HCT116 (cell line): ENCODE results near the gene CNGA1. TPM values are rescaled to one million over a fixed set of nuclear protein-coding genes. Genes with fewer than 3 reads are reported as not detected.

Source experiments
- ATAC-seq: fragments of 200-7000 bp; cut with Tn5 transposase; 2 replicates; pipeline ENCODE4 v1.9.1; 2020; ENCODE audit warnings: mild to moderate bottlenecking, moderate library complexity
- BruUV-seq: library from RNA; stranded (reverse); fragments of 400-500 nt; replicated peaks from 2 replicates; lab custom pipeline; 2021; lab: Mats Ljungman, UMichigan
- CTCF ChIA-PET: fragments of 300-600 bp; sonication (Branson Sonifier 250); formaldehyde crosslinking; loops from one replicate; lab custom pipeline; 2021; ENCODE audit warnings: antibody characterized with exemption; lab: Charles Lee
- POLR2A ChIA-PET: fragments of 300-600, 350-600 bp; sonication (Branson Sonifier 250); formaldehyde crosslinking; loops from one replicate; lab custom pipeline; 2021; ENCODE audit warnings: antibody characterized with exemption; lab: Charles Lee
- RAD21 ChIA-PET, 2 experiments: fragments of 300-600 bp; sonication (Branson Sonifier 250); formaldehyde crosslinking; loops; one replicate each; lab custom pipeline; 2023; ENCODE audit warnings: low total read pairs in 2 of 2; ENCODE audit not compliant: uncharacterized antibody in 2 of 2, unreplicated experiment in 2 of 2, low non-redundant PET in 1 of 2; lab: Charles Lee
- DNase-seq: peaks from one replicate; pipeline ENCODE4 v3.0.0-alpha.2; 2010; ENCODE audit warnings: low read depth, low spot score
- H2AFZ ChIP-seq: fragments of 200-600 bp; shearing (Covaris generic), sonication (generic); 2 replicates; pipeline ENCODE4 v1.6.1; 2017; ENCODE audit warnings: low read depth, mixed run types, mixed read lengths, antibody characterized with exemption, low read length; ENCODE audit not compliant: poor library complexity, severe bottlenecking
- H3K27ac ChIP-seq: 2 replicates; pipeline ENCODE4 v1.5.1; 2012; ENCODE audit warnings: low read depth, low read length
- H3K27me3 ChIP-seq: fragments of 200-600 bp; sonication (generic); 2 replicates; pipeline ENCODE4 v1.6.1; 2016; ENCODE audit warnings: mixed run types, low read length, mixed read lengths; ENCODE audit not compliant: insufficient read depth
- H3K36me3 ChIP-seq, 2 experiments: fragments of 200-500 bp in 1 of 2; fragments of 200-600 bp in 1 of 2; sonication (Bioruptor generic) in 1 of 2; sonication (generic) in 1 of 2; 2 replicates each; pipeline versions ENCODE4 v1.5.1 to v1.6.1; 2014 to 2016; ENCODE audit warnings: low read length in 2 of 2, inconsistent platforms in 1 of 2, mixed read lengths in 1 of 2, mixed run types in 1 of 2; ENCODE audit not compliant: insufficient read depth in 2 of 2, control insufficient read depth in 1 of 2
- H3K4me1 ChIP-seq, 2 experiments: fragments of 200-600 bp in 1 of 2; sonication (generic) in 1 of 2; 2 replicates each; pipeline versions ENCODE4 v1.5.1 to v1.6.1; 2012 to 2017; ENCODE audit warnings: low read length in 2 of 2, inconsistent platforms in 1 of 2, mild to moderate bottlenecking in 1 of 2, mixed read lengths in 1 of 2, mixed run types in 1 of 2, moderate library complexity in 1 of 2; ENCODE audit not compliant: insufficient read depth in 2 of 2, control insufficient read depth in 1 of 2
- H3K4me2 ChIP-seq: fragments of 200-600 bp; sonication (generic); 2 replicates; pipeline ENCODE4 v1.6.1; 2017; ENCODE audit warnings: mixed run types, low read length, mixed read lengths
- H3K4me3 ChIP-seq, 2 experiments: fragments of 200-600 bp in 1 of 2; sonication (generic) in 1 of 2; replicated peaks in 1 of 2; 2 replicates each; pipeline ENCODE4 v1.5.1; 2011 to 2016; ENCODE audit warnings: low read length in 2 of 2, control low read depth in 1 of 2, low read depth in 1 of 2, mild to moderate bottlenecking in 1 of 2, mixed read lengths in 1 of 2, mixed run types in 1 of 2
- H3K79me2 ChIP-seq: fragments of 200-600 bp; sonication (generic); 2 replicates; pipeline ENCODE4 v1.6.1; 2017; ENCODE audit warnings: mild to moderate bottlenecking, mixed run types, low read length, moderate library complexity, mixed read lengths; ENCODE audit not compliant: insufficient read depth
- H3K9ac ChIP-seq: fragments of 200-600 bp; sonication (generic); 2 replicates; pipeline ENCODE4 v1.6.1; 2016; ENCODE audit warnings: low read length, mixed read lengths
- H3K9me2 ChIP-seq: fragments of 200-600 bp; sonication (generic), shearing (Covaris generic); 2 replicates; pipeline ENCODE4 v1.6.1; 2017; ENCODE audit warnings: mixed run types, mild to moderate bottlenecking, moderate library complexity; ENCODE audit not compliant: insufficient read depth
- H3K9me3 ChIP-seq, 2 experiments: fragments of 200-500 bp in 1 of 2; fragments of 200-600 bp in 1 of 2; sonication (Bioruptor generic) in 1 of 2; sonication (generic) in 1 of 2; 2 replicates each; pipeline ENCODE4 v1.6.1; 2014 to 2017; ENCODE audit warnings: low read length in 2 of 2, mixed read lengths in 2 of 2, inconsistent platforms in 1 of 2, low read depth in 1 of 2, mild to moderate bottlenecking in 1 of 2, mixed run types in 1 of 2, moderate library complexity in 1 of 2; ENCODE audit not compliant: control insufficient read depth in 1 of 2, insufficient read depth in 1 of 2
- H4K20me1 ChIP-seq: fragments of 200-600 bp; sonication (generic), shearing (Covaris generic); 2 replicates; pipeline ENCODE4 v1.6.1; 2017; ENCODE audit warnings: mixed run types, mild to moderate bottlenecking, moderate library complexity; ENCODE audit not compliant: insufficient read depth
- CBX3 ChIP-seq: IDR thresholded peaks from 2 replicates; pipeline ENCODE4 v1.6.1; 2012; ENCODE audit warnings: low read depth
- CEBPB ChIP-seq: IDR thresholded peaks from 2 replicates; pipeline ENCODE4 v1.6.1; 2012; ENCODE audit warnings: low read depth
- CTCF ChIP-seq, 3 experiments: fragments of 200-600 bp in 1 of 3; sonication (generic) in 1 of 3; IDR thresholded peaks in 2 of 3; conservative IDR thresholded peaks in 1 of 3; 2 replicates each; pipeline ENCODE4 v1.5.1; 2012 to 2017; ENCODE audit warnings: low read depth in 2 of 3, low read length in 2 of 3, antibody characterized with exemption in 1 of 3, borderline replicate concordance in 1 of 3, control low read depth in 1 of 3, mild to moderate bottlenecking in 1 of 3, mixed read lengths in 1 of 3, mixed run types in 1 of 3, moderate library complexity in 1 of 3; ENCODE audit not compliant: insufficient read depth in 1 of 3
- EGR1 ChIP-seq: IDR thresholded peaks from 2 replicates; pipeline ENCODE4 v1.6.1; 2012; ENCODE audit warnings: low read depth
- EZH2phosphoT487 ChIP-seq: fragments of 200-600 bp; IDR thresholded peaks from 2 replicates; pipeline ENCODE4 v1.6.1; 2018; ENCODE audit warnings: antibody characterized with exemption, borderline replicate concordance
- POLR2A ChIP-seq: IDR thresholded peaks from 2 replicates; pipeline ENCODE4 v1.7.0; 2011; ENCODE audit warnings: borderline replicate concordance; ENCODE audit not compliant: insufficient read depth, insufficient read length; ENCODE audit errors: extremely low read depth
- POLR2AphosphoS5 ChIP-seq: IDR thresholded peaks from 2 replicates; pipeline ENCODE4 v1.6.1; 2011; ENCODE audit warnings: mild to moderate bottlenecking, low read depth, low read length, moderate library complexity
- RAD21 ChIP-seq: IDR thresholded peaks from 2 replicates; pipeline ENCODE4 v1.6.1; 2012; ENCODE audit warnings: low read depth, mild to moderate bottlenecking
- REST ChIP-seq: IDR thresholded peaks from 2 replicates; pipeline ENCODE4 v1.6.1; 2012; ENCODE audit warnings: low read depth
- SIN3A ChIP-seq: IDR thresholded peaks from 2 replicates; pipeline ENCODE4 v1.6.1; 2012; ENCODE audit warnings: low read depth
- SP1 ChIP-seq: IDR thresholded peaks from 2 replicates; pipeline ENCODE4 v1.6.1; 2012; ENCODE audit warnings: low read depth
- SRF ChIP-seq: IDR thresholded peaks from 2 replicates; pipeline ENCODE4 v1.6.1; 2012; ENCODE audit warnings: low read depth
- TCF7L2 ChIP-seq: IDR thresholded peaks from 2 replicates; pipeline ENCODE4 v1.7.0; 2011; ENCODE audit warnings: borderline replicate concordance, inconsistent platforms; ENCODE audit not compliant: insufficient read depth, insufficient read length; ENCODE audit errors: extremely low read depth
- ZBTB33 ChIP-seq: IDR thresholded peaks from 2 replicates; pipeline ENCODE4 v1.6.1; 2011; ENCODE audit warnings: mild to moderate bottlenecking, low read length, moderate library complexity; ENCODE audit not compliant: insufficient replicate concordance; ENCODE audit errors: extremely low read depth
- ZFX ChIP-seq: fragments of 450-650 bp; IDR thresholded peaks from 2 replicates; pipeline ENCODE4 v1.6.1; 2017
- ZNF274 ChIP-seq: fragments of 200-500 bp; sonication (Bioruptor generic); IDR thresholded peaks from 2 replicates; pipeline ENCODE4 v1.6.1; 2014; ENCODE audit warnings: mild to moderate bottlenecking, low read depth, low read length, inconsistent platforms
- intact Hi-C: fragments of 100-400 bp; cut with micrococcal nuclease; formaldehyde crosslinking; loops from 2 replicates; pipeline ENCODE4 v1.10.0; 2022
- total RNA-seq: library from RNA; stranded (reverse); gene quantifications from one replicate; pipeline ENCODE4 v1.2.1, GENCODE V29; 2021; ENCODE audit not compliant: unreplicated experiment

The CNGA1 gene
- total RNA-seq, 1 experiment from 2014 or later, result 2.1 TPM

- ATAC-seq (no peak), DNase-seq (no peak)
- ChIA-PET RAD21 (no interaction called here), POLR2A (interaction anchor here (0.6 kb wide), 1 partner anchor 55 kb away, joined by 3 read pairs; no protein-coding TSS in a partner anchor), CTCF (no interaction called here)
- no peaks in the 10 kb centered on the region for H3K9me3 ChIP-seq
- H2AFZ ChIP-seq, result no peak overlapping the region
- peaks cover 9% of the 10 kb centered on the region; the same call in 1 of the 2 replicates for H3K79me2 ChIP-seq
- intact Hi-C loops, result no loop called here
- no peak overlapping the region for H3K4me3 ChIP-seq
- BruUV-seq, result no TSS peak
- no peaks in the 10 kb centered on the region for H3K4me1 ChIP-seq
- H3K36me3 ChIP-seq, result peaks cover 48 to 61% of the 10 kb centered on the region in 2 experiments; a peak in 3 of 4 replicates
- TF ChIP-seq ZBTB33, result no peak
- no peak for TF ChIP-seq REST
- TF ChIP-seq RAD21, result no peak
- no peak for TF ChIP-seq POLR2AphosphoS5
- TF ChIP-seq ZNF274, result no peak
- TF ChIP-seq POLR2A, result no peak
- no peak for TF ChIP-seq CTCF (IDR thresholded peaks at IDR 0.05 in 2 of 3, conservative IDR thresholded peaks at IDR 0.05 in 1 of 3; ENCODE audit: borderline replicate concordance in 1 of 3, insufficient read depth in 1 of 3, low read depth in 2 of 3, low read length in 2 of 3)
- TF ChIP-seq SP1, result no peak
- TF ChIP-seq CEBPB, result no peak
- TF ChIP-seq SRF, result no peak
- TF ChIP-seq CBX3, result no peak
- no peak for TF ChIP-seq EZH2phosphoT487
- TF ChIP-seq SIN3A, result no peak
- TF ChIP-seq ZFX, result no peak
- TF ChIP-seq EGR1, result no peak
- no peak for TF ChIP-seq TCF7L2
- H3K27ac ChIP-seq, result no peak overlapping the region
- H3K4me2 ChIP-seq, result no peak overlapping the region
- H3K27me3 ChIP-seq, result no peaks in the 10 kb centered on the region
- no peak overlapping the region for H3K9ac ChIP-seq
- no peaks in the 10 kb centered on the region for H3K9me2 ChIP-seq
- no peaks in the 10 kb centered on the region for H4K20me1 ChIP-seq
Observed at GRCh38 chr4:47899639-47900038, 116.8 kb downstream of the CNGA1 start.
